ENCODE data around the gene TIMM23.
"Not testable (repeated sequence)": the region's sequence is repeated elsewhere in the genome, so short reads cannot be mapped to it uniquely, and the experiment has no call there.

The TIMM23 gene

GRCh38 chr10:46046261-46046660 lies 74.0 kb downstream of the TIMM23 start, which contains the start of gene MSMB:
TSS of gene MSMB (minus strand) at chr10:46046269. CDS start at chr10:46046237, 32 bp downstream.
- no peak within 1 kb of the TSS for H3K4me3 ChIP-seq (ENCODE audit: low read length)
- H3K9me3 ChIP-seq (ENCODE audit: insufficient read depth, low read length): no peaks in the 10 kb centered on the region
- no peak within 1 kb of the TSS for H3K4me2 ChIP-seq (ENCODE audit: low read length)
- TF ChIP-seq EZH2phosphoT487 (IDR thresholded peaks at IDR 0.05; ENCODE audit: low read depth) (no peak), CTCF (IDR thresholded peaks at IDR 0.05; ENCODE audit: low read depth, low read length) (no peak)
- no peaks in the 10 kb centered on the region for H3K36me3 ChIP-seq (replicated peaks; ENCODE audit: low read depth, low read length)
- no peaks in the 10 kb centered on the region for H3K79me2 ChIP-seq (ENCODE audit: low read length)
- H3K27me3 ChIP-seq (ENCODE audit: low read depth, low read length): no peaks in the 10 kb centered on the region
- H4K20me1 ChIP-seq (ENCODE audit: insufficient read depth, low read length): no peaks in the 10 kb centered on the region
- H3K9ac ChIP-seq (ENCODE audit: low read length): no peak within 1 kb of the TSS
- H2AFZ ChIP-seq (ENCODE audit: low read depth, low read length): no peak within 1 kb of the TSS
- no peak within 1 kb of the TSS for H3K27ac ChIP-seq (ENCODE audit: low read length)
- no peaks in the 10 kb centered on the region for H3K4me1 ChIP-seq (ENCODE audit: low read length)

- Histone ChIP-seq H2AFZ (ENCODE audit: low read depth, low read length) (no peak overlapping the region), H4K20me1 (ENCODE audit: insufficient read depth, low read length) (no peaks in the 10 kb centered on the region), H3K4me2 (ENCODE audit: low read length) (no peak overlapping the region), H3K27me3 (ENCODE audit: low read depth, low read length) (no peaks in the 10 kb centered on the region), H3K79me2 (ENCODE audit: low read length) (no peaks in the 10 kb centered on the region), H3K9me3 (ENCODE audit: insufficient read depth, low read length) (no peaks in the 10 kb centered on the region), H3K4me3 (ENCODE audit: low read length) (no peak overlapping the region), H3K4me1 (ENCODE audit: low read length) (no peaks in the 10 kb centered on the region), H3K36me3 (replicated peaks; ENCODE audit: low read depth, low read length) (no peaks in the 10 kb centered on the region), H3K9ac (ENCODE audit: low read length) (no peak overlapping the region), H3K27ac (ENCODE audit: low read length) (no peak overlapping the region)
- TF ChIP-seq EZH2phosphoT487 (IDR thresholded peaks at IDR 0.05; ENCODE audit: low read depth) (no peak), CTCF (IDR thresholded peaks at IDR 0.05; ENCODE audit: low read depth, low read length) (no peak)
Measured at GRCh38 chr10:46048152-46048551, 75.9 kb downstream of the TIMM23 start.

GRCh38 chr10:46049497-46049831 lies 77.2 kb downstream of the TIMM23 start:
- H3K27me3 ChIP-seq (ENCODE audit: low read depth, low read length); H3K9me3 ChIP-seq (ENCODE audit: insufficient read depth, low read length); H4K20me1 ChIP-seq (ENCODE audit: insufficient read depth, low read length); H3K36me3 ChIP-seq (replicated peaks; ENCODE audit: low read depth, low read length); H2AFZ ChIP-seq (ENCODE audit: low read depth, low read length); H3K4me2 ChIP-seq (ENCODE audit: low read length); H3K4me1 ChIP-seq (ENCODE audit: low read length); H3K79me2 ChIP-seq (ENCODE audit: low read length); H3K9ac ChIP-seq (ENCODE audit: low read length); H3K27ac ChIP-seq (ENCODE audit: low read length); H3K4me3 ChIP-seq (ENCODE audit: low read length): not testable (repeated sequence)

- no peak for TF ChIP-seq EZH2phosphoT487 (IDR thresholded peaks at IDR 0.05; ENCODE audit: low read depth)
- no peak for TF ChIP-seq CTCF (IDR thresholded peaks at IDR 0.05; ENCODE audit: low read depth, low read length)
- Histone ChIP-seq H3K9ac (ENCODE audit: low read length) (no peak overlapping the region), H3K27me3 (ENCODE audit: low read depth, low read length) (no peaks in the 10 kb centered on the region), H3K4me3 (ENCODE audit: low read length) (no peak overlapping the region), H3K9me3 (ENCODE audit: insufficient read depth, low read length) (no peaks in the 10 kb centered on the region), H3K79me2 (ENCODE audit: low read length) (no peaks in the 10 kb centered on the region), H3K4me2 (ENCODE audit: low read length) (no peak overlapping the region), H4K20me1 (ENCODE audit: insufficient read depth, low read length) (no peaks in the 10 kb centered on the region), H3K36me3 (replicated peaks; ENCODE audit: low read depth, low read length) (no peaks in the 10 kb centered on the region), H3K4me1 (ENCODE audit: low read length) (no peaks in the 10 kb centered on the region), H2AFZ (ENCODE audit: low read depth, low read length) (no peak overlapping the region), H3K27ac (ENCODE audit: low read length) (no peak overlapping the region)
Measured at GRCh38 chr10:46050941-46051623, 78.8 kb downstream of the TIMM23 start.

Measured in OCI-LY3 (cell line).